ACHN (cell line): ENCODE data around the gene CLK4.
A peak's percentile ranks its signal among the peaks of the same experiment; 100 is the strongest.

Experiments
- DNase-seq: peaks from one replicate; pipeline ENCODE4 v3.0.0-alpha.2; 2015
- in situ Hi-C: cut with HindIII; loops from 2 replicates; pipeline ENCODE4 v1.10.0; 2017; ENCODE audit warnings: low sequenced_read_pairs, low pct_ligation_motif_present, low pct_unique_long_range_greater_than_20kb

The CLK4 gene

DNA sequence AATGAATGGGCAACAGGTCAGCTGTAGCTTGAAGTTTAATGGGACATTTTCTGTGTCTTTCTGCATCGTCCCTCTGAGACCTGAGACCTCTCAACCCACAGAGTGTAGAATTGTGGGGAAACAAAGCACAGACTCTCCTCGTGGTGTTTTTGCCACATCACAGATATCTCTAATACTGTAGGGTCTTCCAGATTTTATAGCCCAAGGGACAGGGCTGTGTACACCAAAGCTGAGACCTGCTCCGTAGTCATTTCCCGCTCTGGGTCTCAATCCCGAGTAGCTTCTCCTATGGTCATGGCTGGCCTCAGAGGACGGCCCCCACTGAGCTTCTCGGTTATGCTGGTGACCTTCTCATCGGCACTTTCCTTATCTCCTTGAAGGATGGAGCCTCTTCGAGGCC is 14.9 kb upstream of the CLK4 start:
- in situ Hi-C loops, result no loop called here
- DNase-seq, result no peak

DNA sequence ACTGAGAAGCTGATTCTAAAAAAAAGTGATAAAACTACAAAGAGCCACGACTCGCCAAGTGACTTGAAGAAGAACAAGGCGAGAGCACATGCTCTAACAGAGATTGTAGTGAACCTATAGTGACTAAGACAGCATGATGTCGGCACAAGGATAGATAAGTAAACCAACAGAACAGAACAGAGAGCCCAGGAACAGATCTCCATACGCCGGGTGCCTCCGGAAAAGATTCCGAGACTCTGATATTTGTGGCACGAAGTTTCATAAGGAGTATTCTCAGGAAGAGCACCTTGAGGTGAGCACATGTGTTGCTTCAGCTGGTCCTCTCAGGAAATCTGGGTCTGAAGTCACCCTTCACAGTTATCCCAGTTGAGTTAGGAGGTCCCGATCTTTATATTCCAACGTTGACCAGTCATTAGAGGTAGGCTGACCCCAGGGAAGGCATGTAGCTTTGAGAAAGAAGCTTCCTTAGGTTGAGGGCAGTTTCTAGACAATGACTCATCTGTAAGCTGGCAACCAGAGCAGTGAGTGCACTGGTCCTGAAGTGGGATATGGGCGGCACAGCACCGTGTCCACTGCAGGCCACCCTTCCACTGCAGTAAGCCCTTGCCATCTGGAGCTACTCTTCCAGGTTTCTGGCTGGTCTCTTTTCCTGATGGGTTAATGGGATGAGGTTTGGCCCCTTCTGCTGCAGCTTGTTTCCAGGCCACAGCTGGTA is 13.6 kb upstream of the CLK4 start:
- DNase-seq, result no peak

DNA sequence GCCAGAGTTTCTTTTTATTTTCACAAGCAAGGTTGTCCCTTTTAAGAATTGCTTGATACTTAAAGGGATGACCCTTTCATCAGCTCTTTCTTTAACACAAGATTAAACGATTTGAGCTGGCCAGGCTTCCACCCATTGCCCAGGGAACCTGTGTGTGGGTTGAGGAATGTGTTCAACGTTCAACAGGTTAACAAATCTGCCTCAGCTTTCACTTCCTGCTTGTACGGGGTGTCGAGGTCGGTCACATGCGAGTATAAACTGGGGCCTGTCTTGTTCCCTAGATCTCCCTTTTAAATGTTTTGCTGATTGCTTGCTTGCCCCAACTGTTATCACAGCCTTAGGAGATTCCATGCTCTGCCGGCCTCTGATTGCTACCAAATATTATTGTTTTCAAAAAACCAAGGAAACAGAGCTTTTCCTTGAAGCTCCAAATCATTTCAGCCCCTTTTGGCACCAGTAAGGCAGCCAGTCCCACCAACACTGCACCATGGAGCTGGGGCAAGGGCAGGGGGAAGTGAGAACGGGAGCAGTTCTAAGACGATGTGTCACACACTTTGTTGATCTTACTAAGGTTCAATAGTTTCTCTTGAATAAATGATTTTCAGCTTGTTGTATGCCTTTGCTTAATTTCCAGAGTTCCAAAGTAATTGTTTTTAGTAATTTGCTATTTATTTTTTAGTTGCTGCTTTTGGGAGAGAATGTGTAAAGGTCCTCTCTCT is 10.7 kb upstream of the CLK4 start:
- DNase-seq, result no peak
- in situ Hi-C loops, result no loop called here

More for the DNA sequence above, 13.6 kb upstream of the CLK4 start:
- in situ Hi-C loops, result no loop called here

DNA sequence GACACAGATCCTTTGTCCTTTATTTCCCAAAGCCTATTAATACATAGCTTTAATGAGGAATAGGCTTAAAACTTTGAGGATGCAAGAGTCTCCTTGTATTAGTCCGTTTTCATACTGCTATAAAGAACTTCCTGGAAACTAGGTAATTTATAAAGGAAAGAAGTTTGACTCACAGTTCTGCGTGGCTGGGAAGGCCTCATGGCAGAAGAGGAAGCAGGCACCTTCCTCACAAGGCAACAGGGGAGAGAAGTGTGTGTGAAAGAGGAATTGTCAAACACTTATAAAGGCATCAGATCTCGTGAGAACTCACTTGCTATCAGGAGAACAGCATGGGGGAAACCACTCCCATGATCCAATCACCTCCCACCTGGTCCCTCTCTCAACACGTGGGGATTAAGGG is 5.4 kb upstream of the CLK4 start:
- in situ Hi-C loops, result no loop called here
- no peak for DNase-seq

DNA sequence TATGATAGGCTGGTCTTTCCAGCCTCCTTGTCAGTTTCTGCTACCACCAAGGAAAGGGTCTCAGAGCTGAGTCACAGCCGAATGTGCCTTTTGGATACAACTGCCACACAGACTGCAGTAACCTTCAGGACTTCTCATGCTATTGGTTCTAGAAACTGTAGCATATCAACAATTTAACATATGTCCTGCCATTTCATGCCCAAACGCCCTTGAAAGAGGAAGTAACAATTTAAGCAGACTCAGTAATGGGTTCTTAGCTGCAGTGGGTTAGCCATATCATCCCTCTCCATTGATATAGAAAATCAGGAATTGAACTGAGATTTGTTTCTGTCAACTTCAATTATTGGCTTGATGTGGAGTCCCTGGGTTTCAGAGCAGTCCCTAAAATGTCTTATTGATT is 4.1 kb upstream of the CLK4 start:
- DNase-seq, result no peak

DNA sequence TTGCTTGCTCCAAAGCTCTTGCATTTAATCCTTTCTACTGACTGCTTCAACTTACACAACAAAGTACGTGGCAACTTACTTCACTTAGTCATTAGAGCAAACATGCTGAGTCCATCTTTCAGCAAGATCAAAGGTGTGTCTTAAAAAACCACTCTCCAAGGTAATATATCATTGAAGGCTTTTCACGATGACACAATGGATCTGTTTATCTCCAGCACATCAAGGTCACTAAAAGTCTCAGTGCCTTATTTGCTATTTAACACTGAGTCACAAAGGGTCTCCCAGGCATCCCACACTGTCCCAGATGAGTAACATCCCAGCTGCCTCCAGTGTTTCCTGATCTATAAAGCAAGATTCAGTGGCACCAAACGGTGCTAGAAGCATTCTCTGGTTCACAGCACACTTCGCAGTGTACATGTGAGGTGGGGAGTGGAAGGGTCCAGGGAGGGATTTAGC is 3.7 kb upstream of the CLK4 start:
- no peak for DNase-seq
- in situ Hi-C loops, result no loop called here

More for the DNA sequence above, 4.1 kb upstream of the CLK4 start:
- in situ Hi-C loops, result no loop called here

DNA sequence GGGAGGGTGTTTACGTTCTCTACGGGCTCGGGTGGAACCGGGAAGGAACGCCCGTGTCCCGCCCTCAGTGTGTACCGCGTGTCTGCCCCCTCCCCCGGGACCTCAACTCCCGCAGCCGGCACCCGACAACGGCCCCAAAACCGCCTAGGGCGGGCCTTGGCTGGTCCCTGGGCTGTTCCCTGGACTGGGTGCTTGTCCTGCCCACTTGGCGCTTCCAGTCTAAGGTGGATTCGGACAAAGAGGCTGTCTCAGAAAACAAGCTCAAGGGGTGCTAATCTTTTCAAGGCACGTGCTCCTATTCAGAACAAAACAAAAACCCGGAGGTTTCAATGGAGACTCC is 379 bp upstream of the CLK4 start:
- in situ Hi-C loops, result no loop called here
- no peak for DNase-seq

DNA sequence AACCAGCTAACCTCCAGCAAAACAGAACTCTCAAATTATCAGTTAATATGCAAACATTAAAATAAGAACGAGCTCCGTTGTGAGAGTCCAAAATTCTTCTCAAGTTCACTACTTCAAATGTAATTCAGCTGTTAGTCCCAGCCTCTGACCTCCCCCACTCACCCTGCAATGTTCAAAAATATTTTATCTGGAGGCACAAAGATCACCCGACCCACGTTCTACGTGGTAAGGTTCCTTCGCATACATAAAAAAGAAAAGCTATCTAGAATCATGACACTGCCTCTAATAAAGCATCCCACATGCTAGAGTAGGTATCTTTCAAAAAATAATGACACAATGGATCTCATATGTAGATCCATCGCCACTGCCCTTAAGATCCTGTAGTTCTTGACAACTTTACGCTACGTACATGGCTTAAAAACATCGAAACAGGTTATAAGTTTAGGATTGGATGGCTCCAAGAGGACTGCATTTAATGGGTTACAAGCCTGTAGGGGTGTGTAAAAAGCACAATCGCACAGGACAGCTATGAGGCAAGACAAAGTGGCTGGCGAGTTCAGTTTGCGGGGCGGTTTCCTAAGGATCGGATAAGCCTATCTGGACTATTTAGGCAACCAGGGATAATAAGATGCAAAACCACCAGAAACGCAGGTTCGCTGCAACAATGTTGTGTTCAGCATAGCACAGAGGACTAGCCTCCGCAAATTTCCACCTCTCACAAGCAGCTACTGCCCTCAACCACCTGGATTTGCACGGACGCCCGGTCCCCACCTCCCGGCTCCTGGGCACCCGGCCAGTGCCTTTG is 969 bp downstream of the CLK4 start:
- peak; percentile 6 for DNase-seq
- in situ Hi-C loops, result no loop called here

DNA sequence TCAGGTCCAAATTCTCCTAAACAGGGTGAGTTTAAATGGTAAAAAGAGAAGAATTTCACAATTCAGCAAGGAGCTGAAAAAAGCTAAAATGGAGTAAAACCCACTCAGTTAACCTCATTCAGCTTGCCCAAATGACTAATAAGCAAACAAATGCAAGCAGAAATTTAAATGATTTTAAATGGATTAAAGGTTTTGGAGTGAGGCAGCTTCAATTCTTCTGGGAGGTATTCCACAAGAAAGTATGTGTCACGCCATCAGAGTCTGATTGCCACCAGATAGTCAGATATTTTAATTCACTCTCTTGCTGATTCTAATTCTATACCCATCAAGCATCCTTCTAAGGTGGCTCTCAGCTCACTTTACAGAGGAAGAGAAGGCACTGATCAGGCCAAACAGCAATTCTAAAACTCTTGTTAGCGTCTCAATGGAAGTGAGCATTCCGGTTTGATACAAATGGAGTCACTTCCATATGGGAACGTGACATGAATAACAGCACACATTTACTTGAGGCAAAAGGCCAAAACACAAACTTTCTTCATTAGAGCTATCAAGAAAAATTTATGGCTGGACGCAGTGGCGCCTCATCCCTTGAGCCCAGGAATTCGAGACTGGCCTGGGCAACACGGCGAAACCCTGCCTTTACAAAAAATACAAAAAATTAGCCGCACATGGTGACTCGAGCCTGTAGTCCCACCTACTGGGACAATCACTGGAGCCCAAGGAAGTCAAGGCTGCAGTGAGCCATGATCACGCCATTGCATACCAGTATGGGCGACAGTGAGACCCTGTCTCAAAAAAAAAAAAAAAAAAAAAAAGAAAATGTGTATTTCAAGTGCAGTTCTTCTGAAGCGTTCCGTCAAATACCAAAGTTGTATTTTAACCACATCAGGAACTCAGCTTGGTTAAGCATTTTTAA is 2.0 kb downstream of the CLK4 start:
- DNase-seq, result peak; percentile 13
- in situ Hi-C loops, result no loop called here

DNA sequence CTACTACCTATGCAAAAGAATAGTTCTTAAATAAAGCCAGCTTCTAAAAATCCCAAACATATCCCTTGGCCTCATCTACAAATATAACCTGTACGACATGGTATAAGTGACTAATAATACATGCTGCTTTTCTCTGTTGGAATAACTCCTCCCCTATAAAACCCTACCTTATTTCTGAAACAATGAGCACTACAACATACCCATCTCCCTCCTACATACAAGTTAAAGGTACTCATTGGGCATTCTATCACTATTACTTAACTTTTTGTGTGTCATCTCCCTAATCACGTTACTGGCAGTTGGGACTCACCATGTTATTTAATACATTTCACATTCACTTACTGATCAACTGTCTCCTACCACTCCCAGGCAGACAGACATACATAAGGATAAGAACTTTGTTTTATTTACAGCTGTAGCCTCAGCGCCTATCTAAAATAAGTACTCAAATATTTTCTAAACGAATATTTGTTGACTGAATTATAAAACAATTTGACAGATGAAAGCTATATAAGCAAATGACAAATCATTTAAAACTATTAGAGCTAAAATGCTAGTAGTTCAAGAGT is 4.1 kb downstream of the CLK4 start:
- in situ Hi-C loops, result no loop called here
- no peak for DNase-seq

DNA sequence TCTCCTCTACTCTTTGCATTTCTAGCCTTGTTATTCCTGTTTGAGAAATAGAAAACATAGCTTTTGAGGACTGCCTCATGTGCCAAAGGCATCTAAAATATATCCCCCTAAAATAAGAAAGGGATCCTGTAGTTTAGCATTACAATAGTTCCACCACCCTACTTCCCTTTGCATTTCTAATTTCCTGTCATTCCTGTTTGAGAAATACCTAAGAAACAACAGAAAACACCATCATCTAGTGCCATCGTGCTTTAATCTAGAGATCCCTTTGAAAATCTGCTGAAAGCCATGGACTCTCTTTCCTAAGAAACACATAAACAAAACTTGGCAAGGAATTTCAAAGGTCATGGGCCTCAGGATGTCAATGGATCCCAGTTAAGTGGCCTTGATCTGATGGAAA is 7.5 kb downstream of the CLK4 start:
- in situ Hi-C loops, result no loop called here
- no peak for DNase-seq

DNA sequence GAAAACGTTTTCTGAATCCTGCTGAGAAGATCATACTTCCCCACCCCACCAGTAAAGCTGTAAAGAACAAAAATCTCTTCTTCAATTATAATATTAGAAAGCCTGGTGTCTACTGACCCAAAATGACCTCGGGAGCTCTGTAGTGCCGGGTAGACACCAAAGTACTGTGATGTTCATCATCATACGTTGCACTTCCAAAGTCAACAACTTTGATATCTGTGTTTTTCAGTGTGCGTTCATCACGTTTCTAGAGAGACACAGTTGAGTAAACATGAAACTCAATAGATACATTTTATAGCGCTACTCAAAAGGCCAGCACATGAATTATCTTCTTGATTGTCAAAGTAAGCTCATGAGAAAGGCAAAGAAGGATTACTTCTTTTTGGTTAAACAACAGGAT is 14.6 kb downstream of the CLK4 start:
- in situ Hi-C loops, result no loop called here
- DNase-seq, result no peak

DNA sequence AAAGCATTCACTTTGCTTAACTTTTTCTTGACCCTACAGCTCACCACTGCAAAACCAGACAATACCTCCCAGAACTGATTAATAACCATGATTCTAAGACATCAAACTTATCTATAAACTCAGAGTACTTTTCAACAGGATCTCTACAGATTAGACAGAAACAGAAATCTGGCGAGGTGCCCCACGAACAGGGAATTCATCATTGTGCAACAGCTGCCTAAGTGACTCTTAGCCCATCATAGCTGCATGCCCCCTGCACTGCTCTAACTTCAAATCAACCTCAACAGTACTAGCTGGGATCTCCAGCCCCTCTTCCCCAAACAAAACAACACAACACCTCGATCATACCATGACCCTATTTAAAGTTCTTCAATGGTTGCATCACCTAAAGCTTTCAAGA is 20.6 kb downstream of the CLK4 start:
- DNase-seq, result no peak
- in situ Hi-C loops, result no loop called here

DNA sequence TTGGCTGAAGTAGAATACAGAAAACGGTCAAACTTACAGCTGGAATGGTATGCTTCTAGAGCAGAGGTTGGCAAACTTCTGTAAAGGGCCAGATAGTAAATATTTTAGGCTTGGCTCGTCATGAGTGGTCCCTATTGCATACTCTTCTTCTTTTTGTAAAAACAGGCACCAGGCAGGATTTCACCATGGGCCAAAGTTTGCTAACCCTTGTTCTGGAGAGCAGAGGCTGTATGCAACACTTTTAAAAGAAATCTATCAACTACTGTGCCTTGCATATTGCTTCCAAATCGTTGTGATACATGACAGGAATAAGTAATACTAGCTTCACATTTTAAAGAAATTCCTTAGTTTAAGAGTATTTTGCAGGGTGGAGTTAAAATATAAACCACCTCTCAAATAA is 21.1 kb downstream of the CLK4 start:
- no peak for DNase-seq
- in situ Hi-C loops, result no loop called here

DNA sequence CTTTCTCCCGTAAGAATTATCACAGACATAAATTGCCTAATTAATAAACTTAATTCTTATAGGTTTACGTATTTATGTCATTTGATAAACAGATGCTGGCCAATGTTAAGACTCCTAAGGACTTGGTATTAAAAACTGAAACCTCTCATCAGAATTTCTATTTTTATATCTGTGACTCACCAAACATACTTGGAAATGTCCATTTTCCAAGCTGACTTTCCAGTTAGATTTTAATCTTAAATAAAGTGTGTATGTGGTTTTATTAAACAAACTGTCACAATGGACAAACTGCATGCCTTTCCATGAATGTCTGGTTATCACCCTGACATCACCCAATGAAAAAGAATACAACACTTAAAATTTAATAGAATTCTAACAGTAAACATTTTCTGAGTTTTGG is 24.1 kb downstream of the CLK4 start:
- DNase-seq, result no peak
- in situ Hi-C loops, result no loop called here

DNA sequence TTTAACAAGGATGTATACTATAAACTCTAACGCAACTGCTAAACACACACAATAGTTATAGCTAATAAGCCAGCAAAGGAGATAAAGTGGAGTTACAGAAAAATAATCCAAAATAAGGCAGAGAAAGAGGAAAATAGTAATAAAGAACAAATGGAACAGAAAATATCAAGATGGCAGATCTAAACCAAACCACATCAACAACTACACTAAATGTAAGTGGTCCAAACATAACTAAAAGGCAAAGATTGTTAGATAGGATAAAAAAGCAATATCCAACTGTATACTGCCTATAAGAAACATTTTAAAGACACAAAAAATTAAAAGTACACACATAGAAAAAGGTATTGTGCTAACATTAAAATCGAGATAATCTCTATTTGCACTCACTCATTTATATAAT is 31.1 kb downstream of the CLK4 start:
- in situ Hi-C loops, result no loop called here
- no peak for DNase-seq

DNA sequence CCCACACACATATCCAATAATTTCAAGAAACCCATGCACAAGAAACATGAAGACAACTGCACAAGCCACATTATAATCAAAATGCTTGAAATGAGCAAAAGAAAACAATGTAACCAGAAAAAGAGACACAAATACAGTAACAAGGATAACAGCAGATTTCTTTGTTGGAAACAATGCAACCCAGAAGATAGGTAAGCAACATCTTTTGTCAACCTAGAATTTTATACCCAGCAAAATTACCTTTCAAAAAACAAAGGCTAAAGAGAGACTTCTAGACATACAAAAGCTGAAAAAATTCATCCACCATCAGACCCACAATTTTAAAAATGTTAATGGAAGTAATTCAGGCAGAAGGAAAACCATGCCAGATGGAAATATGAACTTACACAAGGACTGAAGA is 31.7 kb downstream of the CLK4 start:
- DNase-seq, result no peak
- in situ Hi-C loops, result no loop called here

DNA sequence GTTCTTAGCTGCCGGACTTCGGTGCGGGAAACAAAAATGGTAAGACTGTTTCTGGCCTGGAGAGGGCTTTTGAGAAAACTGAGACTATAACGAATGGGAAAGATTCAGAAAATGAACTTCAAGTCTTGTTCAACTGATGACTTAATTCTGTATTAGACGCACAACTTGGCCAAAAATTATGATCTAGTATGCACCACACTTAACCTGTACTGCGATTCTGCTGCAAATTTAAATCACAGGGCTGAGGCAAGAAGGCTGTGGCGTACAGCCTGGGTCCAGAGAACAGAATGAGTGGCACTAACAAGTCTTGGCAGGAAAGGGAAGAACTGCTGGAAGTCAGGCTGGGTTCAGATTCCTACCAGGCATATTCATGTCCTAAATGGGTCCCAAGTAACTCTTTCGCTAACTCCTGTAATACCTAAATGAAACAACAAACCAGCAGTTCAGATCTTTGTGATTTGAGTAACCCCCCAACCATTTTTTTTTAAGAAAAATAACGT is 35.9 kb downstream of the CLK4 start:
- no peak for DNase-seq
- in situ Hi-C loops, result no loop called here
